MG63 (cell line): ENCODE results near the gene ACE. TPM values are rescaled to one million over a fixed set of nuclear protein-coding genes. Genes with fewer than 3 reads are reported as not detected.

Experiments
- DNase-seq: peaks from one replicate; pipeline ENCODE4 v3.0.0-alpha.2; 2020
- H3K27me3 ChIP-seq: fragments of 250-450 bp; sonication (Bioruptor Pico); 2 replicates; pipeline ENCODE4 v1.5.1; 2020; ENCODE audit warnings: mild to moderate bottlenecking, moderate library complexity
- H3K36me3 ChIP-seq: fragments of 250-450 bp; sonication (Bioruptor Pico); 2 replicates; pipeline ENCODE4 v1.5.1; 2020; ENCODE audit warnings: mild to moderate bottlenecking, moderate library complexity
- H3K4me3 ChIP-seq: fragments of 250-450 bp; sonication (Bioruptor Pico); 2 replicates; pipeline ENCODE4 v1.5.1; 2020; ENCODE audit warnings: mild to moderate bottlenecking, moderate library complexity
- H3K9me3 ChIP-seq: fragments of 250-450 bp; sonication (Bioruptor Pico); 2 replicates; pipeline ENCODE4 v1.5.1; 2020; ENCODE audit warnings: mild to moderate bottlenecking, moderate library complexity
- total RNA-seq: library from RNA; depleted of rRNA; stranded (reverse); fragments of >200 nt; shearing (Covaris generic); gene quantifications from 2 replicates; pipeline ENCODE4 v1.2.3, GENCODE V29; 2014; ENCODE audit warnings: low replicate concordance

The ACE gene
- total RNA-seq, 1 experiment from 2014 or later, result 0.40 TPM

DNA sequence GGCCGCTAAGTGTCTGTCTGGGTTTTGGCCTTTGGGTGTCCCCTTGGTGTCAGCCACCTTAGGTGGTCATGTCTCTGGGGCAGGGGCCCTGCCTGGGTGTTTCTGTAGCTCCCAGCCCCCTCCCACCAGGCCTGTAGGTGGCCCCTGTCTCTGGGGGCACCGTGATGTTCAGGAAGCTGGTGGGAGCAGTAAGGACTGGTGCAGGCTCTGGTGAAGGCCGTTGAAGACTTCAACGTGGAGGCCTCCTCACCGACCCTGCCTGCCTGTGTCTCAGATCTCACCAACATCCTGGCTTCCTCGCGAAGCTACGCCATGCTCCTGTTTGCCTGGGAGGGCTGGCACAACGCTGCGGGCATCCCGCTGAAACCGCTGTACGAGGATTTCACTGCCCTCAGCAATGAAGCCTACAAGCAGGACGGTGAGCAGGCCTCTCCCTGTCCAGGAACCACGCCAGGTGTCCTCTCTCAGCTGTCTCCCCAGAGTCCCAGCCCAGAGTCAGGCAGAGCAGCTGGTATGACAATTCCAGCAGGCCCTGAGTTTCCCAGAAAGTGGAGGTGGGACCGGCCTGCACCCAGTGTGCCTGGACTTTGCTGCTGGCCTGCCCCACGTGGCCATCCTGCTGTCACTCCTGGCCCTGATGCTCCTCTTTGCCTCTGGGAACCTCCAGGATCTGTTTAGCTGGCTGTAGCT, 2.8 kb downstream of the ACE start:
- Histone ChIP-seq H3K36me3 (no peaks in the 10 kb centered on the region), H3K27me3 (peaks cover 5% of the 10 kb centered on the region; the same call in 1 of the 2 replicates), H3K4me3 (no peak overlapping the region), H3K9me3 (no peaks in the 10 kb centered on the region)
- no peak for DNase-seq

DNA sequence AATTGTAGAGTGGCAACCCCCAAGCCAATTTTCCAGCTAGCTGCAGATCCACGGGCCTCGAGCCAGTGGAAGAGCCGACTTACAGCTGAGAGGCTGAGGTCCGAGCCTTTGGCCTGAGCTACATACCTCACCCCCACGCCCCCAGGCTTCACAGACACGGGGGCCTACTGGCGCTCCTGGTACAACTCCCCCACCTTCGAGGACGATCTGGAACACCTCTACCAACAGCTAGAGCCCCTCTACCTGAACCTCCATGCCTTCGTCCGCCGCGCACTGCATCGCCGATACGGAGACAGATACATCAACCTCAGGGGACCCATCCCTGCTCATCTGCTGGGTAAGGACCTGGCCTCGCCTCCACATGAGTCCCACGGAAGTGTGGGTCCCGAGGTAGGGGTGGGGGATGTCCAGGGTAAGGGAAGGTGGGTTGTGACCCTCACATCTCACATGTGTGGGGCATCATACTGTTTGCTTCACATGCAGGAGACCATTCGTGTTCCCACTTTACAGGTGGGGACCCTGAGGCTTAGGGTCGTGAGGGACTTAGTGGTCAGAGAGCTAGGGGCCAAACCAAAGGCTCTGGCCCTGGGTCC, 3.4 kb downstream of the ACE start:
- peaks cover 5% of the 10 kb centered on the region; the same call in 1 of the 2 replicates for H3K27me3 ChIP-seq
- H3K9me3 ChIP-seq, result no peaks in the 10 kb centered on the region
- no peak for DNase-seq
- no peak overlapping the region for H3K4me3 ChIP-seq
- no peaks in the 10 kb centered on the region for H3K36me3 ChIP-seq

DNA sequence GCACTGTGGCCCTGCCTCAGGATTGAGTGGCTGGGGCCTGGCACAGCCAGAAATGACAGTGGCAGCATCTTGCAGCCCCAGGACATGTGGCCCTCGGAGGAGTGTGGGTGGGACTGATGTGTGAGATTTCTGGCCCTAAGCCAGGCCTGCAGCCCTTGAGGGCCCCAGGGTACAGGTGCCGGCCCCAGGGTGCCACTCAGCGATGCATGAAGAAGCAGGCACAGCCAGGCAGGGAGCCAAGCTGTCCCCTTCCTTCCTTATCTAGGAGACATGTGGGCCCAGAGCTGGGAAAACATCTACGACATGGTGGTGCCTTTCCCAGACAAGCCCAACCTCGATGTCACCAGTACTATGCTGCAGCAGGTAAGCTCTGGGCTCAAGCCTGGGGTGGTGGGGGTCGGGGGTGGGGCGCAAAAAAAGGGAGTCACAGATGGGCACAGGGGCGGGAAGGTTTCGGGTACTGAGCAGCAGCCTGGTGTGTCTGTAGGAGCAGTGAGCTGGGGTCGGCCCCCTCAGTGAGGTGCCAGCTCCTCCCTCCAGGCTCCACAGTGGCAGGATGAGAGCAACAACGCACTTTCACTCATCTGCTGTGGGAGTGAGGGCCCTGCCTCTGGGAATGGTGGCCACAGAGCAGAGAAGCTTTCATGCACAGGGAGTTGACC, 4.1 kb downstream of the ACE start:
- Histone ChIP-seq H3K36me3 (no peaks in the 10 kb centered on the region), H3K9me3 (no peaks in the 10 kb centered on the region), H3K4me3 (no peak overlapping the region), H3K27me3 (peaks cover 5% of the 10 kb centered on the region; the same call in 1 of the 2 replicates)
- no peak for DNase-seq

DNA sequence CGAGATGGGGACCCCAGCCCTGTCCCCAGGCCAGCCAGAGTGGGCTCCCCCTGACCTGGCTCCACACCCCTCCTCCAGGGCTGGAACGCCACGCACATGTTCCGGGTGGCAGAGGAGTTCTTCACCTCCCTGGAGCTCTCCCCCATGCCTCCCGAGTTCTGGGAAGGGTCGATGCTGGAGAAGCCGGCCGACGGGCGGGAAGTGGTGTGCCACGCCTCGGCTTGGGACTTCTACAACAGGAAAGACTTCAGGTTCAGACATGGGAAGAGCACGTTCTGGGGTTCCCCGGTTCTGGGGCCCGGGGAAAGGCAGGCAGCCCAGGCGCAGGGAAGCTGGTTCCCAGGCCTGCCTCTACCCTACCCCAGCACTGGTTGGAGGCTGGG, 4.6 kb downstream of the ACE start:
- H3K36me3 ChIP-seq, result no peaks in the 10 kb centered on the region
- no peak for DNase-seq
- no peaks in the 10 kb centered on the region for H3K9me3 ChIP-seq
- peaks cover 5% of the 10 kb centered on the region; the same call in 1 of the 2 replicates for H3K27me3 ChIP-seq
- no peak overlapping the region for H3K4me3 ChIP-seq

DNA sequence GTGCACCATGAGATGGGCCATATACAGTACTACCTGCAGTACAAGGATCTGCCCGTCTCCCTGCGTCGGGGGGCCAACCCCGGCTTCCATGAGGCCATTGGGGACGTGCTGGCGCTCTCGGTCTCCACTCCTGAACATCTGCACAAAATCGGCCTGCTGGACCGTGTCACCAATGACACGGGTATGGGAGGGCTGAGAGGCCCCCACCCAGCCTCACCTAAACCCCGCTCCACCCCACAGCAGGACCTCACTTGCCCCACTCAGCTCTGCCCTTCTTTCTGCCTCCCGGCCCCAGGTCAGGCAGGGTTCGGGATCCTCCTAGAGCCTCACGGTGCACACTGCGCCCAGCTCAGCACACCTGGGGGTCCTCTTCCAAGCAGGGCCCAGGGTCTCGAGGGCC, 5.6 kb downstream of the ACE start:
- Histone ChIP-seq H3K9me3 (no peaks in the 10 kb centered on the region), H3K36me3 (no peaks in the 10 kb centered on the region), H3K4me3 (no peak overlapping the region), H3K27me3 (peaks cover 3% of the 10 kb centered on the region; the same call in 1 of the 2 replicates)
- no peak for DNase-seq

DNA sequence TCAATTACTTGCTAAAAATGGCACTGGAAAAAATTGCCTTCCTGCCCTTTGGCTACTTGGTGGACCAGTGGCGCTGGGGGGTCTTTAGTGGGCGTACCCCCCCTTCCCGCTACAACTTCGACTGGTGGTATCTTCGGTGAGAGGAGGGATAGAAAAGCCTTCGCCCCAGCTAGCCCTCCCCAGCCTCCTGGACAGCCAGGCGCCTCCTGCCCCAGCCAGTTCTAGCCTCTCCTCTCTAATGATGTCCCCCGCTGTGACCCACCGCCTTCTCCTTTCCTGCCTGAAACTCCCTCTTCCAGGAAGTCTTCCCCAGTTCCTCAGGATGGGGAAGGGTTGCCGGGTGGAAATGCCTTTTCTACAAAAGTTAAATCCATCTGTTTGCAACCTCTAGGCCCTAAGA, 6.2 kb downstream of the ACE start:
- H3K9me3 ChIP-seq, result no peaks in the 10 kb centered on the region
- no peaks in the 10 kb centered on the region for H3K27me3 ChIP-seq
- no peaks in the 10 kb centered on the region for H3K36me3 ChIP-seq
- H3K4me3 ChIP-seq, result no peak overlapping the region
- no peak for DNase-seq

DNA sequence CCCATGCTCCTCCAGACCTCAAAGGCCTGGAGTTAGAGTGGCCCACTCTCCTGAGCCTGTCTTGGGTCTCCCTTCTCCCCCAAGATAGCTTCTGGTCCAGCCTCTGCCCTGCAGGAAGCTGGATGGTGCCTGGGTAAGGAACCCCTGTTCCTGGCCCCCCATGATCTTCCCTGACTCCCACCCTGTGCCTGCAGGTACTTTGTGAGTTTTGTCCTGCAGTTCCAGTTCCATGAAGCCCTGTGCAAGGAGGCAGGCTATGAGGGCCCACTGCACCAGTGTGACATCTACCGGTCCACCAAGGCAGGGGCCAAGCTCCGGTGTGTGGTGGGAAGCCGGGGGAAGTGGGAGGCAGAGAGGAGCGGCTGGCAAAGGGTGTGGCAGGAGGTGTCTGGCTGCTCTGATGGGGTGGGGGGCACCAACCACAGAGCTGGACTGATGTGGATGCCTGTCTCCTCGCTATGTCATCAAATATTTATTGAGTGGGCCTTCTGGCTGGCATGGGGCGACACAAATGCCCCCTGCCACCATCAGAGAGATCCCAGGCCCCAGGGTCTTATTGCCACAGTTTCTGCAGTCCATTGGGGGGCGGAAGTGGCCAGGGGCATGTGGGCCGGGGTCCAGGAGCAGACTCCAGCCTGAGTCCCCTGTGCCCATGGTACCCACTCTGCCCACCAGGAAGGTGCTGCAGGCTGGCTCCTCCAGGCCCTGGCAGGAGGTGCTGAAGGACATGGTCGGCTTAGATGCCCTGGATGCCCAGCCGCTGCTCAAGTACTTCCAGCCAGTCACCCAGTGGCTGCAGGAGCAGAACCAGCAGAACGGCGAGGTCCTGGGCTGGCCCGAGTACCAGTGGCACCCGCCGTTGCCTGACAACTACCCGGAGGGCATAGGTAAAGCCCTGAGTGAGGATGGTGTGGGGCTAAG, 7.1 kb downstream of the ACE start:
- Histone ChIP-seq H3K4me3 (no peak overlapping the region), H3K9me3 (no peaks in the 10 kb centered on the region), H3K36me3 (no peaks in the 10 kb centered on the region), H3K27me3 (no peaks in the 10 kb centered on the region)
- no peak for DNase-seq

DNA sequence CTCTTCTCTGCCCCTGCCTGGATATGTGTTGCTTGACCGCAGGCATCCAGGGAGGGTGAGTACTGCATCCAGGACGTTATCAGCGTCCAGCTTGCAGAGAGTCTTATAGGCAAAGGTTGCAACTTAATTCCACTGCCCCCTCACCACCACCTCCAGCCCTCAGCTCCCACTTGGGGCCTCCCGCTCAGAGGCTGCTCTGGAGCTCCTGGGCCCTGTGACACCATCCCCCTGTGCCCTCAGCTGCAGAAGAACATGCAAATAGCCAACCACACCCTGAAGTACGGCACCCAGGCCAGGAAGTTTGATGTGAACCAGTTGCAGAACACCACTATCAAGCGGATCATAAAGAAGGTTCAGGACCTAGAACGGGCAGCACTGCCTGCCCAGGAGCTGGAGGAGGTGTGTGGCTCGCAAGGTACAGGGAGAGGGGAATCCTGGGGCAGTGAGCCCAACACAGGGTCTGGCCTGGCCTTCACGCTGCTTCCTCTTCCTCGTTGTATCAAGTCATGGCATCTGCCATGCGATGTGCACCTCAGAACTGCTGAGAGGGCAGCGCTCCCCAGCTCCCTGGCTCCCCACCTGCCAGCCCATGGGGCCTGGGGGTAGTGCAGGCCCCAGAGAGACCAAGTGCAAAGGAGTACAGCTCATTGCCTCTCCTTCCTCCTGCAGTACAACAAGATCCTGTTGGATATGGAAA, 9.6 kb downstream of the ACE start:
- Histone ChIP-seq H3K36me3 (no peaks in the 10 kb centered on the region), H3K9me3 (no peaks in the 10 kb centered on the region), H3K4me3 (no peak overlapping the region), H3K27me3 (no peaks in the 10 kb centered on the region)
- no peak for DNase-seq

DNA sequence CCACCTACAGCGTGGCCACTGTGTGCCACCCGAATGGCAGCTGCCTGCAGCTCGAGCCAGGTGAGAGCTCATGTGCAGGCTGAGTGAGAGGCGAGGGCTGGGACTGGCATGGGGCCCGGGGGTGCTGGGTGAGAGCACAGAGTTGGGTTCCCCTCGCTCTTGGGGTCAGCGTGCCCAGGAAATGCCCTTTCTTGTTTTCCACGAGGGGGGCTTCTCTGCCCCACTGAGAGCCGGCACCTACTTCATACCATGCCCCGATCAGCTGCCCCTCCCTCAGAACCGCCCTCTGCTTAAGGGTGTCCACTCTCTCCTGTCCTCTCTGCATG, 10.1 kb downstream of the ACE start:
- Histone ChIP-seq H3K36me3 (no peaks in the 10 kb centered on the region), H3K9me3 (no peaks in the 10 kb centered on the region), H3K27me3 (no peaks in the 10 kb centered on the region), H3K4me3 (no peak overlapping the region)
- DNase-seq, result no peak

DNA sequence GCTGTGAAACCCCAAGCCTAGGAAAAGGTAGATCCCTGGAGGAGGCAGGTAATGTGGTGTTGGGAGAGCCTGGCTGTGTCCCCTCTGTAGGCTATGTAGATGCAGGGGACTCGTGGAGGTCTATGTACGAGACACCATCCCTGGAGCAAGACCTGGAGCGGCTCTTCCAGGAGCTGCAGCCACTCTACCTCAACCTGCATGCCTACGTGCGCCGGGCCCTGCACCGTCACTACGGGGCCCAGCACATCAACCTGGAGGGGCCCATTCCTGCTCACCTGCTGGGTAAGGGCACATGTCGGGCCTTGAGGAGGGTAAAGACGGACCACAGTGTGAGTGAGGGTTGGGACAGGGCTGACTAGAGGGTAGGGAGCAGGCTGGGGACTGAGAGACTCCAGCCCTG, 12.0 kb downstream of the ACE start:
- no peaks in the 10 kb centered on the region for H3K9me3 ChIP-seq
- DNase-seq, result no peak

DNA sequence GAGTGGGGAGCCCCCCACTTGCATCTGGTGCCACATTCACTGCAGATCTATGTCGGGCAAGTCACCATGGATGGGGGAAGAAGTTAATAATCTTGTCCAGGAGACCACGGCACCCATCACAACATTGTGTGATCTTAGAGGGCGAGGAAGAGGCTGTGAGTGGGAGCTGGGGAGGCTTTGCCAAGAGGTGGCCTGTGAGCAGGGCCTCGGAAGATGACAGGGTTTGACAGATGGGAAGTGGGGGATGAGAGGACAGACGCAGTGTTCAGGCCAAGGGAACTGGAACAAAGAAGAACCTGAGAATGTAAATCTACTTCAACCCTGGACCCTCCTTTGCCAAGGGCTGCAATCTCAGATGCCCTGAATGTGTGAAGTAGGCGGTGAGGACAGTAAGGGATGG, 12.4 kb downstream of the ACE start:
- no peak overlapping the region for H3K4me3 ChIP-seq
- H3K9me3 ChIP-seq, result no peaks in the 10 kb centered on the region
- DNase-seq, result no peak

More for the DNA sequence above, 12.0 kb downstream of the ACE start:
- H3K27me3 ChIP-seq, result no peaks in the 10 kb centered on the region
- H3K4me3 ChIP-seq, result no peak overlapping the region
- H3K36me3 ChIP-seq, result no peaks in the 10 kb centered on the region

DNA sequence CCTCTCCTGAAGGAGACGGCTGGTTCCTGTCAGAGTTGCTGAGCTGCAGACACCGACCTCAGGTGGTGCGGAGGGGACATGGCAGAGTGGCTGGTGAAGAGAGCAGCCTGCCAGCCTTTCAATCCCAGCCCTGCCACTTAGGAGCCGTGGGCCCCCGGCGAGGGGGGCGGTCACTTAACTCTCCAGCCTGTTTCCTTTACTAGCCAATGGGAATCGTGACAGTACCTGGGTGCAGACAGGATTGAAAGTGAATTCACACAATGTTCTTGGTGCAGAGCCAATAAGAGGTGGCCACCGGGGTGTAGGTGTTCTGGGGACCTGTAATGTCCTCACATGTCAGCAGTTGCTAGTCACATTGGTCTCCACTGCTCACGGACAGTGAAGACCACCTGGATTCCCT, 13.5 kb downstream of the ACE start:
- Histone ChIP-seq H3K9me3 (no peaks in the 10 kb centered on the region), H3K4me3 (no peak overlapping the region), H3K27me3 (no peaks in the 10 kb centered on the region), H3K36me3 (no peaks in the 10 kb centered on the region)
- no peak for DNase-seq

More for the DNA sequence above, 12.4 kb downstream of the ACE start:
- H3K27me3 ChIP-seq, result no peaks in the 10 kb centered on the region
- no peaks in the 10 kb centered on the region for H3K36me3 ChIP-seq

DNA sequence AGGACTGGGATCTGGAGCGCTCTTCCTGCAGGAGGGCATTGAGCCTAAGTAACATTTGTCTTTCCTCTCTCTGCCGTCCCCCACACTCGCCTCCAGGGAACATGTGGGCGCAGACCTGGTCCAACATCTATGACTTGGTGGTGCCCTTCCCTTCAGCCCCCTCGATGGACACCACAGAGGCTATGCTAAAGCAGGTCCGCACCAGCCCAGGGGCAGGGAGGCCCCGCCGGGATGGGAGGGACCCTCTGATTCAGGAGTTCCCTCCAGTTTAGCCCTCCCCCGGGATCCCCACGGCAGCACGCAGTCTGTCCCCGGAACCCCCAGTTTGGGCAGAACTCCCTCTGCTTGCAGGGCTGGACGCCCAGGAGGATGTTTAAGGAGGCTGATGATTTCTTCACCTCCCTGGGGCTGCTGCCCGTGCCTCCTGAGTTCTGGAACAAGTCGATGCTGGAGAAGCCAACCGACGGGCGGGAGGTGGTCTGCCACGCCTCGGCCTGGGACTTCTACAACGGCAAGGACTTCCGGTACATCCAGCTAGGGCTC, 14.1 kb downstream of the ACE start:
- H3K9me3 ChIP-seq, result no peaks in the 10 kb centered on the region
- DNase-seq, result no peak
- no peak overlapping the region for H3K4me3 ChIP-seq
- no peaks in the 10 kb centered on the region for H3K27me3 ChIP-seq
- H3K36me3 ChIP-seq, result no peaks in the 10 kb centered on the region

DNA sequence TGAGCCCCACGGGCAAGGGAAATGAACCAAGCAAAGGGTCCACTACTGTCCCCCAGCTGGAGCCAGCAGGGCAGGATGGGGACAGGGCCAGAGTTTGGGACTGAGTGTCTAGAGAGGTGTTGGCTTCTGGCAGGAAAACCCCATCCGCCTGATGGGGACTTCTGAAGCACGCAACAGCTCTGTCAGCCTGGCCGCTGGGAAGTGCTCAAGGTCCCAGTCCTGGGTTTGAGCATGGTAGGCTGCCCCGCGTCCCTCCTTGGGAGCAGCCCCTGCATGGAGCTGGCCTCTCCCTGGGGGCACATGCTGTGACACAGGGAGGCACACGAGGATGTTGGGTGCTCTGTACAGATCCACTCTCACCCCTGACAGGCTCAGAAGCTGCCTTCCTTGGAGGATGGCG, 14.6 kb downstream of the ACE start:
- H3K4me3 ChIP-seq, result no peak overlapping the region

DNA sequence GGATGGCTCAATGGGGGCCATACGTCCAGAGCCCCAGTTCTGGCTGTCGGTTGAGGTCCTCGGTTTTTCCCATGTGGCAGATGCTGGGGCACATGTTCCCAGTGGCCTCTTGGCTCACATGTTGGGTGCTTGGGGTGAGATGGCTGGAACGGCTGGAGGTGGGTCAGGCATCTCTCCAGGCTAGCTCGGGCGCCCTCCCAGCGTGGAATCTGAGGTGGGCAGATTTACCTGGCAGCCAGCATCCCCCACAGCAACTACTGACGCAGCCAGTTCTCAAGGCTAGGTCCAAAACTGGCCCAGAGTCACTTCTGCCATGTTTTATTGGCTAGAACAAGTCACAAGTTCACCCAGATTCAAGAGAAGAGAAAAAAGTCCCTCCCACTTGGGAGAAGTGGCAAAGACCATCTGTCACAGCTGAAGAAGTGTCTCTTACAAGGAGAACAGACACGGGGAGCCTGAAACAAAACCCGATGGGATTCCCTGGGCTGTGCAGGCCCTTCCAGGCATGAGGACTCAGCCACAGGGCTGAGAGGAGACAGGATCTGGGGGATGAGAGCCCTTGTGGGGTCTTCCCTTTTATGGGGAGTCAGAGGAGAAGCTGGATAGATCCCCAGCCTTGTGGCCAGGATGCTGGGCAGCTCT, 15.2 kb downstream of the ACE start:
- Histone ChIP-seq H3K36me3 (no peaks in the 10 kb centered on the region), H3K9me3 (no peaks in the 10 kb centered on the region), H3K4me3 (no peak overlapping the region), H3K27me3 (no peaks in the 10 kb centered on the region)
- DNase-seq, result no peak

More for the DNA sequence above, 14.6 kb downstream of the ACE start:
- H3K9me3 ChIP-seq, result no peaks in the 10 kb centered on the region
- no peaks in the 10 kb centered on the region for H3K36me3 ChIP-seq
- DNase-seq, result no peak
- no peaks in the 10 kb centered on the region for H3K27me3 ChIP-seq

DNA sequence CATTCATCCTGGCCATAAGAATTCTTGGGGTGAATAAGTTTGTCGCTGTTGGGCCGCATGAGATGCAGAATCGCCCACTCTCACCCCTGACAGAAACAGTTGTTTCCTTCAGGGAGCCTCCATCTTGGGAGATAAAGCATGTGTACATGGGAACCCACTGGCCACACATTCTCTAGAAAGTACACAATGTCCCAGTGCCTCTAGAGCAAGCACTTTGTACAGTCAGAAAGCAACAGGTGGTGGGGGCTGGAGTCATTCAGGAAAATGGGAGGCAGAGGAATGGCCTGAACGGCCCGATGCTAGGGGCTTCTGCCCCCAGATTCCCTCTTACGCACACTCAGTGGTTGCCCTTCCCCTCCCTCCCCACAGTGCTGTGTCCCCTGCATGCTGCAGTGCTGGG, 16.1 kb downstream of the ACE start:
- Histone ChIP-seq H3K36me3 (no peaks in the 10 kb centered on the region), H3K9me3 (no peaks in the 10 kb centered on the region), H3K27me3 (no peaks in the 10 kb centered on the region), H3K4me3 (no peak overlapping the region)
- no peak for DNase-seq
